ENCODE data around the gene CUL3. TPM values are rescaled to one million over a fixed set of nuclear protein-coding genes. Genes with fewer than 3 reads are reported as not detected.

Gene CUL3
- total and polyA plus RNA-seq, 9 donors, result 70.3 to 83.9 (median 74.3) TPM

DNA sequence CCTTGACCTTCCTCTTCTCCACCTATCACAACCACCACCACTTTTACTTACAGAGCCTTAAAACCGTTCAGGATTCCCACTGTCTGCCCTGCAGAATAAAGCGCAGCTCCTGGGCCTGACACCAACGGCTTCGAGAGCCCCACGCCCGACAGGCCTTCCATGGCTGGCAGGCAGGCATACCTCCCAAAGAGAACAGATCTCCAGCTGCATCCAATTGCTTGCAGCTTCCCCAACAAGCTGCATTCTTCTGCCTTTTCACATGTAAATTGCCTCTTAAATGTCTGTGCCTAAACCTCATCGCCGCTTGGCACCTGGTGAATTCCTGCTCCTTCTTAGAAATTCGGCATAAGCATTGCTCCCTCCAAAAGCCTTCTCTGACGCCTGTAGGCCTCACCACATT, 151.7 kb downstream of the CUL3 start:
- H3K27me3 ChIP-seq (ENCODE audit: control insufficient read depth, insufficient read depth, low read length), result no peaks in the 10 kb centered on the region
- H3K9me3 ChIP-seq (replicated peaks; ENCODE audit: control insufficient read depth, low read depth, low read length), result no peaks in the 10 kb centered on the region
- H3K4me3 ChIP-seq (ENCODE audit: low read length), result no peak overlapping the region
- no peaks in the 10 kb centered on the region for H3K36me3 ChIP-seq (ENCODE audit: control insufficient read depth, insufficient read depth, low read length)
- H3K27ac ChIP-seq (ENCODE audit: low read length), result no peak overlapping the region
- H3K4me1 ChIP-seq (ENCODE audit: control insufficient read depth, insufficient read depth, low read length), result peaks cover 5% of the 10 kb centered on the region
- DNase-seq, result no peak
- WGBS (ENCODE audit: insufficient coverage), result 39% methylated on average over 8 of the region's 10 CpGs

DNA sequence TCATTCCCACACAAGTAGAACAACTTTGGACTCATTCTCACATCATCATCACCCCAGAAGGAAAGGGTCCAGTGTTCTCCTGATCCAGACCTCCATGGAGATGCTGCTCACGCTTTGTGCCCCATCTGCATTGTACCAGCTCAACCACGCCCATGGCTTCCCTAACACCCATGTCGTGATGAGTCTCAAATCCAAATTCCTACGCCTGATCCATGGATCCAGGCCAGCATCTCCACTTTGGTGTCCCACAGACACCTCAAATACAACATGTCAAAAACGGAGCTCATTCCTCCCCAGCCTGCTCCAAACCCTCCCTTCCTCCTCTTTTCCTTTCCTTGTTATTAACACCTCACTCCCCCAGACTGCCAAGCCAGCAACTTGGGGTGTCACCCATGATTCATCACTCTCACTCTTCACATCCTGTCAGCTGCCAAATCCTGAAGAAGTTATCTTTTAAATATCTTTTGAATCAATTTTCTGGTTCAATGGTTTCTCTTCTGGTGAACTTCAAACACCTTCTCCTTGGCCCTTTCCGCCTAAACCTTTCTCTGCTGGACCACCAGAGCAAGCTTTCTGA, 153.1 kb downstream of the CUL3 start:
- Histone ChIP-seq H3K9me3 (replicated peaks; ENCODE audit: control insufficient read depth, low read depth, low read length) (no peaks in the 10 kb centered on the region), H3K36me3 (ENCODE audit: control insufficient read depth, insufficient read depth, low read length) (no peaks in the 10 kb centered on the region), H3K27me3 (ENCODE audit: control insufficient read depth, insufficient read depth, low read length) (no peaks in the 10 kb centered on the region), H3K4me1 (ENCODE audit: control insufficient read depth, insufficient read depth, low read length) (peaks cover 5% of the 10 kb centered on the region), H3K27ac (ENCODE audit: low read length) (no peak overlapping the region), H3K4me3 (ENCODE audit: low read length) (no peak overlapping the region)
- DNase-seq, result no peak
- 80% methylated on average over 5 of the region's 6 CpGs for WGBS (ENCODE audit: insufficient coverage)

DNA sequence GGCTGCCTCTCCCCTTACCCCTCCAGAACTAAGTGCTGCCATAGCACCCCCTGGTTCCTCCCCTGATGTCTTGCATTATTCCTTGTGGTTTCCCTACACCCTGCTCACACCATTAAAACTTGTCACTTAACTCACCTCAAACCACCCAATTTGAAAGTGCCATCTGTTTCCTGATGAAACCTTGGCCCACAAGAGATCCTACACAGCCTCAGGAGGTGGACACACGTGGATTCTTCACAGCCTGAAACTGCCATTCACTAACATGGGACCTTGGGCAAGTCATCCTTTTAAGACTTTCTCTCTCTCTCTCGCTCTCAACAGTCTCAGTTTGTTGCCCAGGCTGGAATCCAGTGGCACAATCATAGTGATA, 155.7 kb downstream of the CUL3 start:
- H3K27me3 ChIP-seq (ENCODE audit: control insufficient read depth, insufficient read depth, low read length), result no peaks in the 10 kb centered on the region
- WGBS (ENCODE audit: insufficient coverage), result 71% methylated on average over 1 of the region's 2 CpGs
- no peaks in the 10 kb centered on the region for H3K9me3 ChIP-seq (replicated peaks; ENCODE audit: control insufficient read depth, low read depth, low read length)
- DNase-seq, result no peak
- H3K4me1 ChIP-seq (ENCODE audit: control insufficient read depth, insufficient read depth, low read length), result peaks cover 5% of the 10 kb centered on the region
- no peak overlapping the region for H3K4me3 ChIP-seq (ENCODE audit: low read length)
- H3K27ac ChIP-seq (ENCODE audit: low read length), result no peak overlapping the region
- H3K36me3 ChIP-seq (ENCODE audit: control insufficient read depth, insufficient read depth, low read length), result no peaks in the 10 kb centered on the region

DNA sequence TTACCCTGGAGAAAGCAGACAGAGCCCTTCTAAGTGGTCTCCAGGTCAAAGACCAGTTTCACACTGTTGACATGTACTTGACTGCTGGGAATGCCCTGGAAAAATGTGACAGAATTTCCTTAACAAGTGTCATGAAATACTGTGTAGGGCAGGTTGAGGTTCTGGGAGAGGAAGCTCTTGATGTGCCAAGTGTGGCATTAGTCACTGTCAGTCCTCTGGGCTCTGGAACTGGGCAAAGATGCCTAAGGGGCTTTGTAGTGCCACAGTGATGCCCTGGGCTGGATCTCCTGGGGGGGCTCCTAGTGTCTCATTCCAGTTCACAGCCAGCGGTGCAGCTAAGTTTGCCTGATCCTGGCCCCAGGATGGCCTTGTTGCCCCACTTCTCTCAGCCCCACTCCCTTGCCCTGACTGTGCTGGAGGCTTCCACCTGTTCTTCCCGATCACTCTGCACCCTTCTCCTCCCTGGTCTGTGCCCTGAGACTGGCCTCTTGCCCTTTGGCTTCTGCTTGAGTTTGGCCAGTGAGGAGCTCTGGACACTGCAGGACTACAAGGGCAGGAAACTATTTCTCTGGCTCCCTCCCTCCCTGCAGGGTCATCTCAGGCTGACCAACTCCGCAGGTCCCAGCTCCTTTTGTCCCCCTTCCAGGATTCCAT, 156.2 kb downstream of the CUL3 start:
- H3K27me3 ChIP-seq (ENCODE audit: control insufficient read depth, insufficient read depth, low read length), result no peaks in the 10 kb centered on the region
- H3K9me3 ChIP-seq (replicated peaks; ENCODE audit: control insufficient read depth, low read depth, low read length), result no peaks in the 10 kb centered on the region
- H3K36me3 ChIP-seq (ENCODE audit: control insufficient read depth, insufficient read depth, low read length), result no peaks in the 10 kb centered on the region
- no peak for DNase-seq
- no peak overlapping the region for H3K27ac ChIP-seq (ENCODE audit: low read length)
- 76% methylated on average over 3 of the region's 3 CpGs for WGBS (ENCODE audit: insufficient coverage)
- no peak overlapping the region for H3K4me3 ChIP-seq (ENCODE audit: low read length)
- H3K4me1 ChIP-seq (ENCODE audit: control insufficient read depth, insufficient read depth, low read length), result peaks cover 5% of the 10 kb centered on the region

DNA sequence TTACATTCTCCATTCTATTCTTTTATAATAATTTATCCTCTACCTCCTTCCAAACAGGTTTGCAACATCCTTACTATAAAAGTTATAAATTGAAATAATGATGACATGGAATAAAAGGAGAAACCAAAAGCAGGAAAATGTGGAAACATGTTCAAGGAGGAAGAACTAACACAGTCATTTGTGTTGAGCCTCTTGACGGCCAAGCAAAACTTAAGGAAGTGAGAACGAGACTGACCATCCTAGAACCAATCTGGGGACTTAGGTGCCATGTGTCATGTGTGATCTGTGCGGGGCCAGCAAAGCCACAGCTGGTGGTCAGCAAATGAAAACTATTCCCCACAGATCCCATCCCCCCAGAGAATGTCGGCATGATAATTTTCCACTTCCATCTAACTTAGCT, 157.7 kb downstream of the CUL3 start:
- no peak overlapping the region for H3K27ac ChIP-seq (ENCODE audit: low read length)
- no peak for DNase-seq
- 65% methylated on average over 2 of the region's 4 CpGs for WGBS (ENCODE audit: insufficient coverage)

DNA sequence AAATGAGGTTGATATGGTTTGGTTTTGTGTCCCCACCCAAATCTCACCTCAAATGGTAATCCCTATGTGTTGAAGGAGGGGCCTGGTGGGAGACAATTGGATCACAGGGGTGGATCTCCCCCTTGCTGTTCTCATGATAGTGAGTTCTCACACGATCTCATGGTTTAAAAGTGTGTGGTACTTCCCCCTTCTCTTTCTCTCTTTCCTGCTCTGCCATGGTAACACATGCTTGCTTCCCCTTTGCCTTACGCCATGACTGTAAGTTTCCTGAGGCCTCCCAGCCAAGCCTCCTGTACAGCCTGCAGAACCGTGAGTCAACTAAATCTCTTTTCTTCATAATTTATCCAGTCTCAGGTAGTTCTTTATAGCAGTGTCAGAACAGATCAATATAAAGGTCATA, 158.5 kb downstream of the CUL3 start:
- no peak for DNase-seq
- peaks cover 5% of the 10 kb centered on the region for H3K4me1 ChIP-seq (ENCODE audit: control insufficient read depth, insufficient read depth, low read length)
- no peaks in the 10 kb centered on the region for H3K27me3 ChIP-seq (ENCODE audit: control insufficient read depth, insufficient read depth, low read length)
- no peak overlapping the region for H3K4me3 ChIP-seq (ENCODE audit: low read length)
- WGBS (ENCODE audit: insufficient coverage), result 40% methylated on average over 1 of the region's 3 CpGs
- H3K27ac ChIP-seq (ENCODE audit: low read length), result no peak overlapping the region
- H3K36me3 ChIP-seq (ENCODE audit: control insufficient read depth, insufficient read depth, low read length), result no peaks in the 10 kb centered on the region
- H3K9me3 ChIP-seq (replicated peaks; ENCODE audit: control insufficient read depth, low read depth, low read length), result no peaks in the 10 kb centered on the region

More for the DNA sequence above, 157.7 kb downstream of the CUL3 start:
- H3K36me3 ChIP-seq (ENCODE audit: control insufficient read depth, insufficient read depth, low read length), result no peaks in the 10 kb centered on the region
- no peaks in the 10 kb centered on the region for H3K9me3 ChIP-seq (replicated peaks; ENCODE audit: control insufficient read depth, low read depth, low read length)
- H3K4me3 ChIP-seq (ENCODE audit: low read length), result no peak overlapping the region
- no peaks in the 10 kb centered on the region for H3K27me3 ChIP-seq (ENCODE audit: control insufficient read depth, insufficient read depth, low read length)
- H3K4me1 ChIP-seq (ENCODE audit: control insufficient read depth, insufficient read depth, low read length), result peaks cover 5% of the 10 kb centered on the region

DNA sequence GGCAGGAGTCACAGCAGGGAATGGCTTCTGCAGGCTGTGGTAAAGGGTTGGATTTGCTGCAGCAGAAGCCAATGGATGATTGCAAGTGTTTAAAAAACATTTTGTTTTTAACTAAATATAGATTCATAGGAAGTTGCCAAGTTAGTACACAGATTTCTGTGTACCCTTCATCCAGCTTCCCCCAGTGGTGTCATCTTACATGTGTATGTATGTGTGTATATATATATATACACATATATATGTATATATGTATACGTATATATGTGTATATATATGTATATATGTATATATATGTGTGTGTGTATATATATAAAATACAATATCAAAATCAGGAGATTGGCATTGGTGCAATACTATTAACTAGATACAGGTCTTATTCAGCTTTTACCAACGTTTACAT, 164.1 kb downstream of the CUL3 start:
- Histone ChIP-seq H3K4me1 (ENCODE audit: control insufficient read depth, insufficient read depth, low read length) (no peaks in the 10 kb centered on the region), H3K9me3 (replicated peaks; ENCODE audit: control insufficient read depth, low read depth, low read length) (peaks cover 2% of the 10 kb centered on the region), H3K36me3 (ENCODE audit: control insufficient read depth, insufficient read depth, low read length) (no peaks in the 10 kb centered on the region), H3K4me3 (ENCODE audit: low read length) (no peak overlapping the region), H3K27ac (ENCODE audit: low read length) (no peak overlapping the region), H3K27me3 (ENCODE audit: control insufficient read depth, insufficient read depth, low read length) (no peaks in the 10 kb centered on the region)
- no CpG with 5 or more reads among the region's 2 CpGs for WGBS (ENCODE audit: insufficient coverage)
- DNase-seq, result no peak

Other genes with a start within 250 kb of the CUL3 start
- gene FAM124B, start 183.3 kb downstream of the CUL3 start, total RNA-seq, result 8.8 TPM
- gene FAM124B, start 183.3 kb downstream of the CUL3 start, polyA plus RNA-seq (ENCODE audit: insufficient read depth in 1 of 8, insufficient read length in 8 of 8, low replicate concordance in 1 of 8), result 10 to 100 TPM in 1 of 8 donors, 1 to 10 TPM in 7; 6.8 to 10.0 (median 7.4) TPM
- 0.40 TPM for gene CCDC195, start 131.0 kb upstream of the CUL3 start, total RNA-seq
- under 1 TPM in 3 of 8 donors, not detected in 5; 0.20 to 0.54 (median 0.23) TPM for gene CCDC195, start 131.0 kb upstream of the CUL3 start, polyA plus RNA-seq (ENCODE audit: insufficient read depth in 1 of 8, insufficient read length in 8 of 8, low replicate concordance in 1 of 8)